CD4-positive, alpha-beta T cell treated with Interleukin-15 for 4 hours (primary cell): ENCODE data around the gene ATN1.

Experiments used
- DNase-seq: peaks from one replicate; pipeline ENCODE4 v3.0.0-alpha.2; 2020; ENCODE audit warnings: low spot score

Gene ATN1

DNA sequence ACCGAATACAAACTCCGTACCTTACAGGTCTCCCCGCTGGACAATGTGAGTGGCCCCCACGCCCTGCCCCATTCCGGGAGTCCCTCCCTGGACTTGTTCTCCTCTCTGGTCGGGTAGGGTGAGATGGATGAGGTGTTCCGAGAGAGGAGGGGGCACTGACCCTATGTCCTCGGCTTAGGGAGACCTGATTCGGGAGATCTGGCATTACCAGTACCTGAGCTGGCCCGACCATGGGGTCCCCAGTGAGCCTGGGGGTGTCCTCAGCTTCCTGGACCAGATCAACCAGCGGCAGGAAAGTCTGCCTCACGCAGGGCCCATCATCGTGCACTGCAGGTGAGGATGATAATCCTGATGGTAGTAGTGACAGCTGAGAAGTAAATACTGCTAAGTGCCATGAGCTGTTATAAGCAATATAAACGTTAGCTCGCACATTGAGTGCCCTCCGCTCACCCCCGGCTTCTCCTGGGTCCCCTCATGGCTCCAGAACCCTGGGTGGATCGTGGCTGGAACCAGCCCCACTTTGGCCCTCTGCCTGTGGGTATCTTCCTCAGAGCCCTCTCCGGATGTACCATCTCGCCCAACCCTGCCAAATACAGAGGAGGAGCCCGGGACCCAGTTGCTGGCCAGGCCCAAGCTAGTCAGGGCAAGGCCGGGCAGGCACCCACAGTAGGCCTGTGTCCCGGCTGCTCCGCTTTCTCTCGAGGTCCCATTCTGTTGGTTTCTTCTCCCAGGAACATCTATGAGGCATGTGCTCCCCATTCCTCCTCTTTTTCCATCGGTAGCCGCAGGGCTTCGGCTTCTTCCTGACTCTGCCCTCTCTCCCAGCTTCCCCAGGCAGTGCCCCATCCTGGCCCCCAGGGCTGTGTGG is 30.2 kb downstream of the ATN1 start:
- no peak for DNase-seq

GRCh38 chr12:6958609-6959057 is 30.9 kb downstream of the ATN1 start:
- DNase-seq, result no peak

DNA sequence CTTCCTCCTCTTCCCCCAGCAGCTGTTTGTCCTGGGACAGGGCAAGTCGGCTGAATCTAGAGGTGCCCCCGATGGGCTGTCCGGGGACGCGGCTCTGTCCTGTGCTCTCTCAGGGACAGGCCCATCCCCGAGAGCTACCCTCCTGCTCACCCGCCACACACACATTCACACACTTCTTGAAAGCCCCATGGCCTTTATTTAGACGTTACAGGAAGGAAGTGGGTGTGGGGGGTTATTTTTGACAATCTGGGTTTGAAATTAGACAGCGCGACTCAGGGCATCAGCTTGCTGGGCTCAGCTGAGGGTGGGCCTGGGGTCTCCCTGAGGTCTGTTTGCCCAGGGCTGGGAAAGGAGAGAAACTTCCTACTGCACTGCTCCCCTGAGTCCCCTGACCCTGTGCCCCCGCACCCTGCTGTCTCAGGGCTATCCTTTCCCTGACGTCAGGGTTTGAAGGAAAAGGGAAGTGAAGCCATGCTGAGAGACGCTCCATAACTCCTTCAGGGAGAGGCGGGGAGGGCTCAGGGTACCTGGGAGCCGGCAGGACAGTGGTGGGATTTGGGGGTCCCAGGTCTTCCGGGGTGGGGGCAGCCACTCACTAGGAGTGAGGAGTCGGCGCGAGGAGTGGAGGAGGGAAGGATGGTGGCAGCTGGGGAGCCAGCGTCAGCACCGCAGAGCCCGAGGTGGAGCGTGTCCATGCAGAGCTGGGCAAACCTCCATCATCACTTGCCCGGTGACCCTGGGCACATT is 31.5 kb downstream of the ATN1 start:
- peak; percentile 85 for DNase-seq

DNA sequence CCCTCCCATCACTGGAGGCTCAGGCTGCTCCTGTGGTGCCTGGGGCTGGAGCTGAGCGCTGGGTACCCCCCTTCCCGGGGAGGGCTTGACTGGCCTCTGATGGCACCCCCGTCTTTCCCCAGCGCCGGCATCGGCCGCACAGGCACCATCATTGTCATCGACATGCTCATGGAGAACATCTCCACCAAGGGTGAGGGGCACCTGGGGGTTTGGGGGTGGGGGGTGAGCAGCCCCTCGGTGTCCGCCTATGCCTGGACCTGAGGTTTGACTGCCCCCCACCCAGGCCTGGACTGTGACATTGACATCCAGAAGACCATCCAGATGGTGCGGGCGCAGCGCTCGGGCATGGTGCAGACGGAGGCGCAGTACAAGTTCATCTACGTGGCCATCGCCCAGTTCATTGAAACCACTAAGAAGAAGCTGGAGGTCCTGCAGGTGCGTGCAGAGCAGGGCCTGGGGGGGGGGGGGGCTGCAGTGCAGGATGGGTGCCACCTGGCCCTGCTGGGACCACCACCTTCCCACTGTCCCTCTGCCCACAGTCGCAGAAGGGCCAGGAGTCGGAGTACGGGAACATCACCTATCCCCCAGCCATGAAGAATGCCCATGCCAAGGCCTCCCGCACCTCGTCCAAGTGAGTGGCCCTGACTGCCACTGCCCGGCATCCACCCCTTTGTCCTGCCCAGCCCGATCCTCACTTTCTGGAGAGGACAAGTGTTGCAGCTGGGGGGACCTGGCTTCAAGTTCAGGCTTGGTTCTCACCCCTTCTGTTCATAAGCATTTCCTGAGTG is 32.2 kb downstream of the ATN1 start:
- no peak for DNase-seq

- DNase-seq, result no peak
Measured at GRCh38 chr12:6960593-6961277, 33.0 kb downstream of the ATN1 start.

- DNase-seq, result peak; percentile 95
Measured at GRCh38 chr12:6961278-6961694, 33.5 kb downstream of the ATN1 start.

DNA sequence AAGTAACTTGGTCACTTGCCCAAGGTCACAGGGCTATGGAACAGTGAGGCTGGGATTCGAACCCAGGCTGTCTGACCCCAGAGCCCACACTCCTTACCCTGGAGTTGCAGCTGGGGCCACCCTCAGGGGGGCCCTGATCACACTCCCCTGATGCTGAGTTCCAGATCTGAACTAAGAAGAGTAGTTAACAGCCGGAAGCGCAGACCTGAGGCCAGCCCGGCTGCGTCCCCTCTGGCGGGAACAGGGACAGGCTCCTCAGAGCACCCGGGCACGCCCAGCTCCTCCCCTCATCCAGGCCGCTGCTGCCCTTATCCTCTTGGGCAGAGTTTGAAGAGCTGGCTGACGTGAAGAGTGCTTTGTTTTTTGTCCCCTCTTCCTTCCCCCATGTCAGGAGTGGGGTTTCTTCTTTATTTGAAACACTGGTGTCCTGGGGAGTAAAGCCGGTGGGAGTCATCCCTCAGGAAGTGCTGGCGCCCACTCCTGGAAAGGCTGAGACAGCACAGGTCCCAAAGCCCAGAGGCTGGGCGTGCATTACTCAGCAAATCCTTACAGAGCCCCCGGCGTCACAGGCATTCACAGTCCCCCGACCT is 34.0 kb downstream of the ATN1 start:
- no peak for DNase-seq

DNA sequence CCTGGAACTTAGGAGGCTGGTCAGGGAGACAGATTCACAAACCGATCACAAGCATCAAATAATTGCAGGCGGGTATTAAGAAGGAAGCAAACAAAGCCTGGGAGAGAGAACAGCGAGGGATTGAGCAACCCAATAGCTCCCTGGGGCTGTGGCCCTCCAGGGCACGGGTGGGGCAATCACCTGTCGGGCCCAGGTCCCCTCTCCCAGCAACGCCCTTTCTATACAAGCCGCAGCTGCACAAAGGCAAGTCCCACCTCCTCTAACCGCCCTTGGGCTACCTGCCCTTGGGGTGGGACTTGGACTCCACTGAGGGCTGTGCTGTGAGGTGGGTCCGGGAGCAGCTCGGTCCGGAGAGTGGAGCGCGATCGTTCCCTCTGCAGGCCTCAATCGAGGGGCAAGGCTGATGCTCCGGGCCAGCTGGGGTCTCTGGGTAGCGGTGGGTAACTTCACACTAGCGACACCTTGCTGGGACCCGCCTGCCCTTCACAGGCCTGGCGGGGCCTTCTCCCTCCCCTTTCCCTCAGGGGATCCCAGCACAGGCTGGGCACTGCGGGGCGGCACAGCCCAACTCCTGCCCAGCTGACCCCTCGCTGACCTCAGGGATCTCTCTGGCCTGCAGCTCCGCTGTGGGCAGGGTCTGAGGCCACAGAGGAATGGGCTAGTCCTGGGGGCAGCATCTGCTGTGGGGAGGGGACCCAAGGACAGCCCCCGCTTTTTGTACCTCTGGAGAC is 34.7 kb downstream of the ATN1 start:
- no peak for DNase-seq

DNA sequence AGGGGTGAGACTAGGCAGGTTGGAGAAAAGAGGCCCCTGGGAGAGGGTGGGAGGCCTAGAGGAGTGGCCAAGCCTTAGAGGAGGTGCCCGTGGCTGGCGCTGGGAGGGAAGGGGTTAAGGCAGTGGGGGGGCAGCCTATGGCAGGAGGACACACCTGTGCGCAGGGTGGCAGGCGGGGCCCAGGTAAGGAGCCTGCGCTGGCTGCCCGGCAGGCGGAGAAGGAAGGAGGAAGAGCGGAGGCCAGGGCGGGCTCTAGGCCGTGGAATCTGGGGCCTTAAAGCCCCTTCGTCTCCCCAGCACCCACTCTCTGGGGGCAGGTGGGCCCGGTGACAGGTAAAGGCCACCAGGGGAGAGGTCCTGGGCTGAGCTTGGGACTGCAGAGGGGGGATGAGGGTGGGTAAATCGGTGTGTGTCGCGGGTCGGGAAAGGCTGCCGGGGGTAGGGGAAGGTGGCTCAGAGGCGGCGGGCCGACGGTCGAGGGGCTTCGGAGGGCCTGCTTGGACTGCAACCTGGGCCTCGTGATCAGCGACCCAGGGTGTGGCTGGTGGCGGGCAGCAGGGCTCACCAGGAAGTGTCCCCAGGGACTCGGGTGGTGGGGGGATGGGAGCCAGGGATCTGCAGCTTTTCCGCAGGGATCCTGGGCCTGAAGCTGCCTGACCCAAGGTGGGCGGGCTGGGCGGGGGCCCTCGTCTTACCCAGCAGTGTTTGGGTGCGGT is 35.4 kb downstream of the ATN1 start:
- DNase-seq, result no peak

DNA sequence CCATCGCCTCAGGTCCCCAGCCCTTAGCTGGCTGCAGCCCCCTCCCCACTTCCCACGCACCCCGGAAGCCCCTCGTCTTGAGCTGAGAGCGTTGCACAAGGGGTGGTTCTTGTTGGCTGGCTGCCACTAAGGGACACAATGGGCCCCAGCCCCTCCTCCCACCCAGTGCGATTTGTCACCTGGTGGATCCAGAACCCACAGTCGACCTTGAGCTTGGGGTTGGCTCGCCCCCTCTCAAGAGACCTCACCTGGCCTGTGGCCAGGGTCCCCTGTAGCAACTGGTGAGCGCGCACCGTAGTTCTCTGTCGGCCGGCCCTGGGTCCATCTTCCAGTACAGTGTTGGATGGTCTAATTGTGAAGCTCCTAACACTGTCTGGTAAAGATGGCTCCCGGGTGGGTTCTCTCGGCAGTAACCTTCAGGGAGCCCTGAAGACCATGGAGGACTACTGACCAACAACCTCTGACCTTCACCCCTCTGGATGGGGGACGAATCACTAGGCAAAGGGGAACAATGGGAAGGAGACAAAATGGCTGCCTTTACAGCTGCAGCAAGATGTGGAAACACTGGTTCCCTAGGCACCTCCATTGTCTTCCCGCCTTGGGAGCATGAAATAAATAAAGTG is 36.1 kb downstream of the ATN1 start:
- DNase-seq, result no peak

DNA sequence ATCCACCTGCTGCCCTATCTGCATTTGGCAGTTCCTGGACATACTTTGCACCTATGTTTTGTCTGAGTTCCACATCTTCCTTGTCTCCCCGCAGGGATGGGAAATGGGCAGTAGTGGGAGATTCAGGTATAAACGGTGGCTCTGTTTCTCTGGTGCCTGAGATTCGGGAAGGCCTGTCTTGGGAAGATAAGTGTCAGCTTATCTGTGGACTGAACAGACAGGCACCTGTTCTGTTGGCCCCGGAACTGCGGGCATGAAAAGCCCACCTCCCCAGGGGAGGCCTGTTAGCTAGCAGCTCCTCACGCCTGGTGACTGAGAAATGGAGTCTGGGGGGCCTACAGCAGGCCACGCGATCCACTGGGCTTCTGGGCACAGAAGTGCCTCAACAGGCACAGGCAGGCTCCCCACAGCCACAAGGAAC is 36.9 kb downstream of the ATN1 start:
- DNase-seq, result no peak

- peak; percentile 92 for DNase-seq
Measured at GRCh38 chr12:6965026-6965661, 37.4 kb downstream of the ATN1 start.

- no peak for DNase-seq
Measured at GRCh38 chr12:6965714-6966113, 38.0 kb downstream of the ATN1 start.

DNA sequence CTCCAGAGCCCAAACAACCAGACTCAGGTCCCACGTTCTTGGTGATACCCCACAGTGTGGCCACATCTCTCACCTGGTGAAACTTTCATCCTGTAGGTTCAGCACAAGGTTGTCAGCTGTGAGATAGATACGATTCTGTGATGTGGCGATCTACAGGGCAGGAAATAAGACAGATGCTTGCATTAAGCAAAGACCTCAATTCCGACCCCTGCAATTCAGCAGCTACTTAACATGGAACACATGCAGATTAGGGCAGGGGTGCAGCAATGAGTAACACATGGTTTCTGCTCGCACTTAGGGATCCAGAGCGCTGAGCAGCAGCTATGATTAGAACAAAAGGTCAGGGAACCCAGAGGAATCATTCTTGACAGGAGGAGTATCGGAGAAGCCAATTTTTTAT is 38.6 kb downstream of the ATN1 start:
- no peak for DNase-seq

DNA sequence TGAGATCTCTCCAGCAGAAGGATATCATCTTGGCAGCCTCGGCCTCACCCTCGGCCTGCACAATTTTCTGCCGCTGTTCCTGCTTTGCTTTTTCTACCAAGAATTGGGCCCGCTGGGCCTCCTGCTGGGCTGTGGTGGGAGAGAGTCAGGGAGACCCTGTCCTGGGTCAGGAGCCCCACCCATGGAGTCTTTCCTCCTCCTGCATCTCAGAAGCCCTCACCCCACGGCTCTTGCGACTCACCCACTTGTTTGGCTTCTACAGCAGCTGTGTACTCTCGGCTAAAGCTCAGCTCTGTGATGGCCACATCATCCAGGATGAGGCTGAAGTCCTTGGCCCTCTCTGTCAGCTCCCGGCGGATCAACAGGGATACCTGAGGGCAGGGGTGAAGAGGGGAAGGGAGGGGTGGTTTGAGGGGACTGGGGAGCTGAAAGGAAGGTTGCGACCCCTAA is 39.9 kb downstream of the ATN1 start:
- DNase-seq, result no peak

- DNase-seq, result no peak
Measured at GRCh38 chr12:6968426-6968825, 40.7 kb downstream of the ATN1 start.

DNA sequence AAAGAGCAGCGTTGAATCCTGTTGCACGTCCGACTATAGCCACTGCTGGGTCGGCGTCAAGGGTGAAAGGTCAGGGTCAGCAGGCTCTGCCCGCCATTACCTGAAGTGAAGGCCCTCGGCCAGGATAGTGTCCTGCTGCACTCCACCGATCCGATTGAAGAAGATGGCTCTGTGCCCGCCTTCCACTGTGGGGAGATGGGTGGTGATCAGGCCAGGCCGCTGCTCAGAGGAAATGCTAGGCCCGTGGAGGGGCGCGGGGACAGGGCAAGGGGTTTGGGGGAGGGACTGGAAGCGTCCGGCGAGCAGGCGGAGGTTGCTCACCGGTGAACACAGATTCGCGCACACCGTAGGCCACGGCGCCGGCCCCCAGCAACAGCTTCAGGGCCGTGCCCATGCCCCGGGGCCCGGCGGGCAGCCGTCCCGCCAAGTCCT is 42.4 kb downstream of the ATN1 start:
- DNase-seq, result no peak

DNA sequence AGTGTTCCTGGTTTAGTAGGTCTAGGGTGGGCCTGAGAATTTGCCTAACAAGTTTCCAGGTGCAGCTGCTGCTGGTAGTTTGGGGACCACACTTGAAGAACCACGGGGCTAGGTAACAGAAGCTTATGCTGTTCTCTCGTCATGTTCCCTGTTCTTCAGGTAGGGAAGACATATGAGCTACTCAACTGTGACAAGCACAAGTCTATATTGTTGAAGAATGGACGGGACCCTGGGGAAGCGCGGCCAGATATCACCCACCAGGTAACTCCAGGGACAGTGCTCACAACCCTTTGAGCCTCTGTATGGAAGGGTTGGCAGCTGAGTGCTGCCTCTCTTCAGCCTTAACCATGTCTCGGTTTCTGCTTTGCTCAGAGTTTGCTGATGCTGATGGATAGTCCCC is 46.4 kb downstream of the ATN1 start:
- DNase-seq, result no peak
